ENCODE results near the gene IQCK. TPM values are rescaled to one million over a fixed set of nuclear protein-coding genes. Genes with fewer than 3 reads are reported as not detected.
"Not testable (repeated sequence)": the region's sequence is repeated elsewhere in the genome, so short reads cannot be mapped to it uniquely, and the experiment has no call there.

IQCK gene
- total and polyA plus RNA-seq, 5 donors, result 5.1 to 8.3 (median 6.2) TPM

- Histone ChIP-seq H3K27ac (ENCODE audit: low read length) (no peak overlapping the region), H3K4me1 (ENCODE audit: control insufficient read depth, insufficient read depth, low read length) (peaks cover 4% of the 10 kb centered on the region), H3K9me3 (ENCODE audit: control insufficient read depth, low read length) (no peaks in the 10 kb centered on the region), H3K27me3 (ENCODE audit: control insufficient read depth, insufficient read depth) (no peaks in the 10 kb centered on the region), H3K4me3 (ENCODE audit: low read length) (no peak overlapping the region)
- ATAC-seq (no peak), DNase-seq (no peak)
- 88% methylated on average over 3 of the region's 3 CpGs for WGBS
- intact Hi-C loops (cut with DNase I), result no loop called here
Observed at GRCh38 chr16:19780321-19780720, 62.2 kb downstream of the IQCK start.

- peaks cover 4% of the 10 kb centered on the region for H3K4me1 ChIP-seq (ENCODE audit: control insufficient read depth, insufficient read depth, low read length)
- H3K27me3 ChIP-seq (ENCODE audit: control insufficient read depth, insufficient read depth), result no peaks in the 10 kb centered on the region
- 73% methylated on average over 6 of the region's 6 CpGs for WGBS
- no peak overlapping the region for H3K4me3 ChIP-seq (ENCODE audit: low read length)
- H3K9me3 ChIP-seq (ENCODE audit: control insufficient read depth, low read length), result no peaks in the 10 kb centered on the region
- intact Hi-C loops (cut with DNase I), result no loop called here
- peak; percentile 22 to 33 for ATAC-seq
- no peak overlapping the region for H3K27ac ChIP-seq (ENCODE audit: low read length)
- DNase-seq, result no peak
Observed at GRCh38 chr16:19781226-19781625, 63.2 kb downstream of the IQCK start.

- intact Hi-C loops (cut with DNase I), result no loop called here
- Histone ChIP-seq H3K9me3 (ENCODE audit: control insufficient read depth, low read length) (no peaks in the 10 kb centered on the region), H3K4me3 (ENCODE audit: low read length) (no peak overlapping the region), H3K4me1 (ENCODE audit: control insufficient read depth, insufficient read depth, low read length) (peaks cover 4% of the 10 kb centered on the region), H3K27ac (ENCODE audit: low read length) (peak overlapping the region; percentile 13), H3K27me3 (ENCODE audit: control insufficient read depth, insufficient read depth) (no peaks in the 10 kb centered on the region)
- WGBS, result 50% methylated on average over 17 of the region's 17 CpGs
- peak; percentile 44 to 54 for ATAC-seq
- DNase-seq, result no peak
Observed at GRCh38 chr16:19783363-19784182, 65.5 kb downstream of the IQCK start.

GRCh38 chr16:19784183-19784736 is 66.2 kb downstream of the IQCK start:
- intact Hi-C loops (cut with DNase I), result no loop called here
- whole genome bisulfite sequencing, result 45% methylated on average over 3 of the region's 3 CpGs
- no peak for ATAC-seq

GRCh38 chr16:19785081-19785480 is 67.0 kb downstream of the IQCK start:
- 96% methylated on average over 1 of the region's 1 CpG for WGBS
- Histone ChIP-seq H3K4me3 (ENCODE audit: low read length) (no peak overlapping the region), H3K27me3 (ENCODE audit: control insufficient read depth, insufficient read depth) (no peaks in the 10 kb centered on the region), H3K9me3 (ENCODE audit: control insufficient read depth, low read length) (no peaks in the 10 kb centered on the region), H3K27ac (ENCODE audit: low read length) (no peak overlapping the region), H3K4me1 (ENCODE audit: control insufficient read depth, insufficient read depth, low read length) (peaks cover 4% of the 10 kb centered on the region)
- peak in 1 of 2 donors; percentile 27 for ATAC-seq
- DNase-seq, result no peak
- intact Hi-C loops (cut with DNase I), result no loop called here

More at GRCh38 chr16:19784183-19784736, 66.2 kb downstream of the IQCK start:
- DNase-seq, result no peak
- H3K27ac ChIP-seq (ENCODE audit: low read length), result peak overlapping the region; percentile 13
- H3K4me1 ChIP-seq (ENCODE audit: control insufficient read depth, insufficient read depth, low read length), result peaks cover 4% of the 10 kb centered on the region
- H3K27me3 ChIP-seq (ENCODE audit: control insufficient read depth, insufficient read depth), result no peaks in the 10 kb centered on the region
- no peak overlapping the region for H3K4me3 ChIP-seq (ENCODE audit: low read length)
- H3K9me3 ChIP-seq (ENCODE audit: control insufficient read depth, low read length), result no peaks in the 10 kb centered on the region

- intact Hi-C loops (cut with DNase I), result no loop called here
- no peak for DNase-seq
- H3K27ac ChIP-seq (ENCODE audit: low read length), result no peak overlapping the region
- no peak overlapping the region for H3K4me3 ChIP-seq (ENCODE audit: low read length)
- peaks cover 4% of the 10 kb centered on the region for H3K4me1 ChIP-seq (ENCODE audit: control insufficient read depth, insufficient read depth, low read length)
- 63% methylated on average over 10 of the region's 10 CpGs for WGBS
- H3K9me3 ChIP-seq (ENCODE audit: control insufficient read depth, low read length), result no peaks in the 10 kb centered on the region
- H3K27me3 ChIP-seq (ENCODE audit: control insufficient read depth, insufficient read depth), result no peaks in the 10 kb centered on the region
- ATAC-seq, result no peak
Observed at GRCh38 chr16:19785512-19786130, 67.5 kb downstream of the IQCK start.

- H3K27me3 ChIP-seq (ENCODE audit: control insufficient read depth, insufficient read depth); H3K4me3 ChIP-seq (ENCODE audit: low read length); H3K9me3 ChIP-seq (ENCODE audit: control insufficient read depth, low read length); ATAC-seq; H3K4me1 ChIP-seq (ENCODE audit: control insufficient read depth, insufficient read depth, low read length); H3K27ac ChIP-seq (ENCODE audit: low read length); DNase-seq; intact Hi-C loops (cut with DNase I): not testable (repeated sequence)
- WGBS, result 77% methylated on average over 1 of the region's 5 CpGs
Observed at GRCh38 chr16:19801369-19801768, 83.3 kb downstream of the IQCK start.

GRCh38 chr16:19801824-19802223 is 83.8 kb downstream of the IQCK start:
- H3K27me3 ChIP-seq (ENCODE audit: control insufficient read depth, insufficient read depth); ATAC-seq; H3K27ac ChIP-seq (ENCODE audit: low read length); H3K9me3 ChIP-seq (ENCODE audit: control insufficient read depth, low read length); DNase-seq; intact Hi-C loops (cut with DNase I); H3K4me1 ChIP-seq (ENCODE audit: control insufficient read depth, insufficient read depth, low read length); H3K4me3 ChIP-seq (ENCODE audit: low read length): not testable (repeated sequence)
- WGBS, result 51% methylated on average over 2 of the region's 4 CpGs

- no peaks in the 10 kb centered on the region for H3K4me1 ChIP-seq (ENCODE audit: control insufficient read depth, insufficient read depth, low read length)
- no peak overlapping the region for H3K4me3 ChIP-seq (ENCODE audit: low read length)
- DNase-seq (no peak), ATAC-seq (no peak)
- H3K27ac ChIP-seq (ENCODE audit: low read length), result peak overlapping the region; percentile 52
- intact Hi-C loops (cut with DNase I), result no loop called here
- no peaks in the 10 kb centered on the region for H3K27me3 ChIP-seq (ENCODE audit: control insufficient read depth, insufficient read depth)
- 78% methylated on average over 8 of the region's 8 CpGs for WGBS
- no peaks in the 10 kb centered on the region for H3K9me3 ChIP-seq (ENCODE audit: control insufficient read depth, low read length)
Observed at GRCh38 chr16:19802612-19803011, 84.5 kb downstream of the IQCK start.

GRCh38 chr16:19804538-19805323 is 86.7 kb downstream of the IQCK start:
- Histone ChIP-seq H3K4me1 (ENCODE audit: control insufficient read depth, insufficient read depth, low read length) (no peaks in the 10 kb centered on the region), H3K27ac (ENCODE audit: low read length) (peak overlapping the region; percentile 54), H3K27me3 (ENCODE audit: control insufficient read depth, insufficient read depth) (no peaks in the 10 kb centered on the region), H3K9me3 (ENCODE audit: control insufficient read depth, low read length) (no peaks in the 10 kb centered on the region), H3K4me3 (ENCODE audit: low read length) (no peak overlapping the region)
- ATAC-seq, result peak; percentile 76 to 91
- DNase-seq, result peak; percentile 68 to 82 (median 78)
- intact Hi-C loops (cut with DNase I), result no loop called here
- WGBS, result 55% methylated on average over 10 of the region's 10 CpGs

Measured in right cardiac atrium (tissue), 5 donors.